ENCODE data around the gene NPL.

NPL gene

GRCh38 chr1:182816863-182817262 is 27.3 kb downstream of the NPL start:
- TF ChIP-seq ZNF565 (CRISPR knock-in tag; conservative IDR thresholded peaks at IDR 0.05; ENCODE audit: low read depth) (no peak), ESRRG (CRISPR knock-in tag; IDR thresholded peaks at IDR 0.05) (no peak), TSHZ2 (CRISPR knock-in tag; IDR thresholded peaks at IDR 0.05) (no peak), GLIS3 (CRISPR knock-in tag; IDR thresholded peaks at IDR 0.05) (no peak), SNAI2 (CRISPR knock-in tag; IDR thresholded peaks at IDR 0.05) (no peak), POU6F1 (CRISPR knock-in tag; IDR thresholded peaks at IDR 0.05; ENCODE audit: borderline replicate concordance, low read depth) (no peak), CREB5 (CRISPR knock-in tag; IDR thresholded peaks at IDR 0.05; ENCODE audit: low read depth) (no peak), TOX (CRISPR knock-in tag; IDR thresholded peaks at IDR 0.05; ENCODE audit: borderline replicate concordance) (no peak), CSDC2 (CRISPR knock-in tag; IDR thresholded peaks at IDR 0.05) (no peak), ZC3H10 (CRISPR knock-in tag; IDR thresholded peaks at IDR 0.05) (no peak), ZNF70 (CRISPR knock-in tag; IDR thresholded peaks at IDR 0.05) (no peak), TCF4 (CRISPR knock-in tag; IDR thresholded peaks at IDR 0.05; ENCODE audit: borderline replicate concordance) (no peak), PPARA (CRISPR knock-in tag; IDR thresholded peaks at IDR 0.05; ENCODE audit: borderline replicate concordance) (no peak), ARNTL (CRISPR knock-in tag; IDR thresholded peaks at IDR 0.05; ENCODE audit: borderline replicate concordance, low read depth) (no peak), BACH2 (CRISPR knock-in tag; IDR thresholded peaks at IDR 0.05; ENCODE audit: borderline replicate concordance) (no peak), ISL1 (CRISPR knock-in tag; IDR thresholded peaks at IDR 0.05) (no peak), CSRNP3 (CRISPR knock-in tag; IDR thresholded peaks at IDR 0.05) (no peak), ZNF8 (CRISPR knock-in tag; IDR thresholded peaks at IDR 0.05) (no peak), ZFP3 (CRISPR knock-in tag; IDR thresholded peaks at IDR 0.05) (no peak), OSR1 (CRISPR knock-in tag; IDR thresholded peaks at IDR 0.05) (no peak)
- ATAC-seq, result no peak

GRCh38 chr1:182817802-182818201 is 28.2 kb downstream of the NPL start:
- ATAC-seq, result no peak

More at GRCh38 chr1:182817802-182818201, 28.2 kb downstream of the NPL start:
- TF ChIP-seq ZFP30 (CRISPR knock-in tag; IDR thresholded peaks at IDR 0.05), result no peak
- TF ChIP-seq GLIS3 (CRISPR knock-in tag; IDR thresholded peaks at IDR 0.05), result no peak
- TF ChIP-seq POU6F1 (CRISPR knock-in tag; IDR thresholded peaks at IDR 0.05; ENCODE audit: borderline replicate concordance, low read depth), result no peak
- no peak for TF ChIP-seq CSRNP3 (CRISPR knock-in tag; IDR thresholded peaks at IDR 0.05)
- TF ChIP-seq ZNF8 (CRISPR knock-in tag; IDR thresholded peaks at IDR 0.05), result no peak
- TF ChIP-seq PATZ1 (CRISPR knock-in tag; IDR thresholded peaks at IDR 0.05; ENCODE audit: borderline replicate concordance), result no peak
- no peak for TF ChIP-seq BACH2 (CRISPR knock-in tag; IDR thresholded peaks at IDR 0.05; ENCODE audit: borderline replicate concordance)
- no peak for TF ChIP-seq ARNTL (CRISPR knock-in tag; IDR thresholded peaks at IDR 0.05; ENCODE audit: borderline replicate concordance, low read depth)
- no peak for TF ChIP-seq ZNF565 (CRISPR knock-in tag; conservative IDR thresholded peaks at IDR 0.05; ENCODE audit: low read depth)
- no peak for TF ChIP-seq RARB (CRISPR knock-in tag; IDR thresholded peaks at IDR 0.05)
- TF ChIP-seq TOX (CRISPR knock-in tag; IDR thresholded peaks at IDR 0.05; ENCODE audit: borderline replicate concordance), result no peak
- no peak for TF ChIP-seq ZFP3 (CRISPR knock-in tag; IDR thresholded peaks at IDR 0.05)
- TF ChIP-seq OSR1 (CRISPR knock-in tag; IDR thresholded peaks at IDR 0.05), result no peak
- TF ChIP-seq ZNF70 (CRISPR knock-in tag; IDR thresholded peaks at IDR 0.05), result no peak
- TF ChIP-seq TSHZ2 (CRISPR knock-in tag; IDR thresholded peaks at IDR 0.05), result no peak
- no peak for TF ChIP-seq CSDC2 (CRISPR knock-in tag; IDR thresholded peaks at IDR 0.05)
- no peak for TF ChIP-seq TCF4 (CRISPR knock-in tag; IDR thresholded peaks at IDR 0.05; ENCODE audit: borderline replicate concordance)
- TF ChIP-seq ZC3H10 (CRISPR knock-in tag; IDR thresholded peaks at IDR 0.05), result no peak
- no peak for TF ChIP-seq SNAI2 (CRISPR knock-in tag; IDR thresholded peaks at IDR 0.05)
- TF ChIP-seq ESRRG (CRISPR knock-in tag; IDR thresholded peaks at IDR 0.05), result no peak
